K562 (cell line): ENCODE measurements around the gene RAB25. TPM values are rescaled to one million over a fixed set of nuclear protein-coding genes. Genes with fewer than 3 reads are reported as not detected.
A peak's percentile ranks its signal among the peaks of the same experiment; 100 is the strongest.

Experiments
- ARID4B ChIP-seq: sonication (generic); formaldehyde crosslinking; IDR thresholded peaks from 2 replicates; pipeline ENCODE4 v1.8.0; 2022; ENCODE audit warnings: mild to moderate bottlenecking, missing genetic modification reagents
- CEBPB ChIP-seq: fragments of 450-650 bp; IDR thresholded peaks from 2 replicates; pipeline ENCODE4 v1.6.1; 2016; ENCODE audit warnings: missing genetic modification characterization, missing compliant biosample characterization
- CHCHD3 ChIP-seq: fragments of 250-450 bp; sonication (Bioruptor Pico); IDR thresholded peaks from 2 replicates; pipeline ENCODE4 v2.1.2; 2022; ENCODE audit warnings: mild to moderate bottlenecking
- CREB3L1 ChIP-seq: fragments of 450-650 bp; IDR thresholded peaks from 2 replicates; pipeline ENCODE4 v1.6.1; 2014; ENCODE audit warnings: low read depth, mild to moderate bottlenecking, moderate library complexity, borderline replicate concordance
- HNRNPH1 ChIP-seq: fragments of 200-400 bp; formaldehyde crosslinking; optimal IDR thresholded peaks from 2 replicates; pipeline ENCODE3; 2017; ENCODE audit warnings: low read depth, mild to moderate bottlenecking, low read length, moderate library complexity
- POLR2A ChIP-seq: fragments of 450-650 bp; conservative IDR thresholded peaks from 2 replicates; pipeline ENCODE4 v1.6.1; 2016
- SAP30 ChIP-seq: fragments of 200-600 bp; sonication (generic); IDR thresholded peaks from 2 replicates; pipeline ENCODE4 v1.6.1; 2012; ENCODE audit warnings: borderline replicate concordance, low read depth, mild to moderate bottlenecking, moderate library complexity, low read length, control low read depth, inconsistent platforms; ENCODE audit not compliant: insufficient read depth, poor library complexity, severe bottlenecking
- STAG1 ChIP-seq: sonication (generic); formaldehyde crosslinking; IDR thresholded peaks from 2 replicates; pipeline ENCODE4 v1.5.0; 2020; ENCODE audit warnings: missing genetic modification reagents, borderline replicate concordance
- TFAM ChIP-seq: fragments of 250-450 bp; sonication (Bioruptor Pico); conservative IDR thresholded peaks from 2 replicates; pipeline ENCODE4 v1.5.0; 2021; ENCODE audit warnings: mild to moderate bottlenecking, moderate library complexity
- U2AF2 ChIP-seq: fragments of 200-400 bp; formaldehyde crosslinking; optimal IDR thresholded peaks from 2 replicates; pipeline ENCODE3; 2017; ENCODE audit warnings: low read depth, mild to moderate bottlenecking, low read length
- ZBED1 ChIP-seq: IDR thresholded peaks from 2 replicates; pipeline ENCODE4 v1.6.1; 2014
- ZNF431 ChIP-seq: sonication (generic); formaldehyde crosslinking; IDR thresholded peaks from 2 replicates; pipeline ENCODE4 v1.8.0; 2022; ENCODE audit warnings: mild to moderate bottlenecking, missing genetic modification reagents
- ZNF695 ChIP-seq: fragments of 450-650 bp; formaldehyde crosslinking; IDR thresholded peaks from 2 replicates; pipeline ENCODE4 v1.4.0; 2020; ENCODE audit warnings: mild to moderate bottlenecking, moderate library complexity
- polyA plus RNA-seq, 8 experiments: library from polyadenylated mRNA; depleted of rRNA in 4 of 8; stranded (reverse) in 5 of 8; unstranded in 3 of 8; fragments of >200 nt; fragmentation: Nextera tagmentation in 2 of 8; fragmentation: Illumina TruSeq in 1 of 8; extraction: Ambion mirVana in 2 of 8; extraction: Trizol in 1 of 8; gene quantifications; 2 replicates each; pipeline versions ENCODE4 v1.2.1 to v1.2.3, GENCODE V29; 2011 to 2014; ENCODE audit warnings: inconsistent platforms in 1 of 8, missing spikeins in 1 of 8
- total RNA-seq, 7 experiments: library from RNA; depleted of rRNA in 6 of 7; stranded (reverse); fragments of >200 nt in 6 of 7; fragmentation: Illumina TruSeq in 2 of 7; extraction: Trizol in 2 of 7; gene quantifications; 2 replicates each; pipeline versions ENCODE4 v1.2.1 to v1.2.3, GENCODE V29; 2011 to 2021; ENCODE audit warnings: low replicate concordance in 1 of 7
- TF ChIP-seq, protein P1 (sequence below): sonication (generic); formaldehyde crosslinking; IDR thresholded peaks from 2 replicates; pipeline ENCODE4 v1.8.0; 2023; ENCODE audit warnings: mild to moderate bottlenecking, missing genetic modification reagents
- TF ChIP-seq, protein P2 (sequence below): fragments of 250-450 bp; sonication (Bioruptor Pico); IDR thresholded peaks from 2 replicates; pipeline ENCODE4 v1.9.0; 2021; ENCODE audit warnings: mild to moderate bottlenecking
- TF ChIP-seq, protein P3 (sequence below): fragments of 250-450 bp; sonication (Bioruptor Pico); IDR thresholded peaks from 2 replicates; pipeline ENCODE4 v1.4.0; 2020

RAB25 gene
- total and polyA plus RNA-seq, 9 of the 15 experiments (the other 6 are each of a cell fraction or from before 2014, with no cell fraction given) = 0.10 to 0.27 (median 0.13) TPM; not detected in 6

- peak; percentile 51 for TF ChIP-seq SAP30
- TF ChIP-seq TFAM (CRISPR knock-in tag) = no peak
- peak; percentile 40; the same call in 1 of the 2 replicates for TF ChIP-seq POLR2A
- TF ChIP-seq ZNF431 (CRISPR knock-in tag) = no peak
- TF ChIP-seq STAG1 = no peak
- TF ChIP-seq CREB3L1 = no peak
- no peak for TF ChIP-seq ZBED1
- TF ChIP-seq, protein P1, sequence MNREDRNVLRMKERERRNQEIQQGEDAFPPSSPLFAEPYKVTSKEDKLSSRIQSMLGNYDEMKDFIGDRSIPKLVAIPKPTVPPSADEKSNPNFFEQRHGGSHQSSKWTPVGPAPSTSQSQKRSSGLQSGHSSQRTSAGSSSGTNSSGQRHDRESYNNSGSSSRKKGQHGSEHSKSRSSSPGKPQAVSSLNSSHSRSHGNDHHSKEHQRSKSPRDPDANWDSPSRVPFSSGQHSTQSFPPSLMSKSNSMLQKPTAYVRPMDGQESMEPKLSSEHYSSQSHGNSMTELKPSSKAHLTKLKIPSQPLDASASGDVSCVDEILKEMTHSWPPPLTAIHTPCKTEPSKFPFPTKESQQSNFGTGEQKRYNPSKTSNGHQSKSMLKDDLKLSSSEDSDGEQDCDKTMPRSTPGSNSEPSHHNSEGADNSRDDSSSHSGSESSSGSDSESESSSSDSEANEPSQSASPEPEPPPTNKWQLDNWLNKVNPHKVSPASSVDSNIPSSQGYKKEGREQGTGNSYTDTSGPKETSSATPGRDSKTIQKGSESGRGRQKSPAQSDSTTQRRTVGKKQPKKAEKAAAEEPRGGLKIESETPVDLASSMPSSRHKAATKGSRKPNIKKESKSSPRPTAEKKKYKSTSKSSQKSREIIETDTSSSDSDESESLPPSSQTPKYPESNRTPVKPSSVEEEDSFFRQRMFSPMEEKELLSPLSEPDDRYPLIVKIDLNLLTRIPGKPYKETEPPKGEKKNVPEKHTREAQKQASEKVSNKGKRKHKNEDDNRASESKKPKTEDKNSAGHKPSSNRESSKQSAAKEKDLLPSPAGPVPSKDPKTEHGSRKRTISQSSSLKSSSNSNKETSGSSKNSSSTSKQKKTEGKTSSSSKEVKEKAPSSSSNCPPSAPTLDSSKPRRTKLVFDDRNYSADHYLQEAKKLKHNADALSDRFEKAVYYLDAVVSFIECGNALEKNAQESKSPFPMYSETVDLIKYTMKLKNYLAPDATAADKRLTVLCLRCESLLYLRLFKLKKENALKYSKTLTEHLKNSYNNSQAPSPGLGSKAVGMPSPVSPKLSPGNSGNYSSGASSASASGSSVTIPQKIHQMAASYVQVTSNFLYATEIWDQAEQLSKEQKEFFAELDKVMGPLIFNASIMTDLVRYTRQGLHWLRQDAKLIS (CRISPR knock-in tag) = no peak
- no peak for TF ChIP-seq CHCHD3 (CRISPR knock-in tag)
- TF ChIP-seq, protein P2, sequence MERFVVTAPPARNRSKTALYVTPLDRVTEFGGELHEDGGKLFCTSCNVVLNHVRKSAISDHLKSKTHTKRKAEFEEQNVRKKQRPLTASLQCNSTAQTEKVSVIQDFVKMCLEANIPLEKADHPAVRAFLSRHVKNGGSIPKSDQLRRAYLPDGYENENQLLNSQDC (CRISPR knock-in tag) = no peak
- TF ChIP-seq, protein P3, sequence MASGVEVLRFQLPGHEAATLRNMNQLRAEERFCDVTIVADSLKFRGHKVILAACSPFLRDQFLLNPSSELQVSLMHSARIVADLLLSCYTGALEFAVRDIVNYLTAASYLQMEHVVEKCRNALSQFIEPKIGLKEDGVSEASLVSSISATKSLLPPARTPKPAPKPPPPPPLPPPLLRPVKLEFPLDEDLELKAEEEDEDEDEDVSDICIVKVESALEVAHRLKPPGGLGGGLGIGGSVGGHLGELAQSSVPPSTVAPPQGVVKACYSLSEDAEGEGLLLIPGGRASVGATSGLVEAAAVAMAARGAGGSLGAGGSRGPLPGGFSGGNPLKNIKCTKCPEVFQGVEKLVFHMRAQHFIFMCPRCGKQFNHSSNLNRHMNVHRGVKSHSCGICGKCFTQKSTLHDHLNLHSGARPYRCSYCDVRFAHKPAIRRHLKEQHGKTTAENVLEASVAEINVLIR (CRISPR knock-in tag) = no peak
- TF ChIP-seq U2AF2 = no peak
- no peak for TF ChIP-seq ZNF695 (CRISPR knock-in tag)
- TF ChIP-seq ARID4B = 0 out of 2 replicates have a peak, but pooled peaks have one; percentile 35
- TF ChIP-seq HNRNPH1 = no peak
- TF ChIP-seq CEBPB (tag) = no peak
Measured at GRCh38 chr1:156052862-156053767, 7.8 kb upstream of the RAB25 start (continued).
